Activated effector memory CD4-positive, alpha-beta T cell treated with Interleukin-2 at 50 U/mL for 16 hours (primary cell): ENCODE measurements around the gene CRLF1.

Source experiments
- DNase-seq: peaks from one replicate; pipeline ENCODE4 v3.0.0-alpha.2; 2020

Gene CRLF1

GRCh38 chr19:18606281-18607225 lies at the start of gene CRLF1:
CRLF1 (minus strand) TSS chr19:18606799; CDS start chr19:18606656, 143 bp downstream.
- DNase-seq = no peak

GRCh38 chr19:18655173-18655844 lies 48.7 kb upstream of the CRLF1 start:
- no peak for DNase-seq

GRCh38 chr19:18654469-18654868 lies 47.9 kb upstream of the CRLF1 start:
- DNase-seq = no peak

GRCh38 chr19:18653853-18654252 lies 47.3 kb upstream of the CRLF1 start:
- DNase-seq = no peak

- no peak for DNase-seq
These were observed 45.1 kb upstream of the CRLF1 start for GRCh38 chr19:18651733-18652132.

- no peak for DNase-seq
These were observed 44.7 kb upstream of the CRLF1 start for GRCh38 chr19:18651300-18651699.

- DNase-seq = no peak
These were observed 44.0 kb upstream of the CRLF1 start for GRCh38 chr19:18650468-18651041.

- DNase-seq = no peak
These were observed 43.4 kb upstream of the CRLF1 start for GRCh38 chr19:18650021-18650390.

GRCh38 chr19:18649371-18650020 lies 42.9 kb upstream of the CRLF1 start:
- DNase-seq = no peak

- DNase-seq = no peak
These were observed 42.3 kb upstream of the CRLF1 start for GRCh38 chr19:18648973-18649315.

- no peak for DNase-seq
These were observed 41.2 kb upstream of the CRLF1 start for GRCh38 chr19:18647807-18648206.

GRCh38 chr19:18647371-18647767 lies 40.8 kb upstream of the CRLF1 start:
- no peak for DNase-seq

- no peak for DNase-seq
These were observed 40.2 kb upstream of the CRLF1 start for GRCh38 chr19:18646535-18647370.

- DNase-seq = no peak
These were observed 38.5 kb upstream of the CRLF1 start for GRCh38 chr19:18645035-18645511.

- no peak for DNase-seq
These were observed 37.8 kb upstream of the CRLF1 start for GRCh38 chr19:18644196-18645034.

- no peak for DNase-seq
These were observed 33.2 kb upstream of the CRLF1 start for GRCh38 chr19:18639706-18640243.

GRCh38 chr19:18637673-18638630 lies 31.4 kb upstream of the CRLF1 start:
- no peak for DNase-seq

GRCh38 chr19:18636969-18637629 lies 30.5 kb upstream of the CRLF1 start, which contains the start of gene KLHL26:
KLHL26 (plus strand) TSS chr19:18637028; CDS start chr19:18637055, 27 bp downstream.
- no peak for DNase-seq
